ENCODE results near the gene HEPHL1. TPM values are rescaled to one million over a fixed set of nuclear protein-coding genes. Genes with fewer than 3 reads are reported as not detected.

HEPHL1 gene
- total and polyA plus RNA-seq, 2 experiments from 2014 or later = 0.07 to 0.21 TPM

DNA sequence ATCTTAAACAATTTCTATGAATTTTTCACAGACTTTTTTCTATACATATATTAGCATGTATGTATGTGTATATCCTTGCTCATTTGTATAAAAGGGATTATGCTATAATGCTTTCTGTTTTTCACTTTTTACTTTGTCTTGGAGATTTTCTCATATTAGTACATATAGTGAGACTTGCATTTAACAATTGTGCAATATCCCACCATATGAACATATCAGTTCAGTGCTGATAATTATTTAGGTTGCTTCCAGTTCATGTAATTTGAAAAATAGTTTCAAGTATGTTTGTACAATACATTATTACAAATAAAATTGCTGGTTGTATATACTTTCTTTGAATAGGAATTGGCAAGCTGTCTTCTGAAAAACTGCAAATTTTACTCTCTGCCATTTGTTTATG, 37.9 kb downstream of the HEPHL1 start:
- TF ChIP-seq JUNB (IDR thresholded peaks at IDR 0.05; ENCODE audit: unreplicated experiment) = no peak
- no peak for TF ChIP-seq NANOG (IDR thresholded peaks at IDR 0.05; ENCODE audit: borderline replicate concordance)
- no peak for TF ChIP-seq CREB1 (CRISPR knock-in tag; IDR thresholded peaks at IDR 0.05; ENCODE audit: low read depth)
- TF ChIP-seq, protein P1, sequence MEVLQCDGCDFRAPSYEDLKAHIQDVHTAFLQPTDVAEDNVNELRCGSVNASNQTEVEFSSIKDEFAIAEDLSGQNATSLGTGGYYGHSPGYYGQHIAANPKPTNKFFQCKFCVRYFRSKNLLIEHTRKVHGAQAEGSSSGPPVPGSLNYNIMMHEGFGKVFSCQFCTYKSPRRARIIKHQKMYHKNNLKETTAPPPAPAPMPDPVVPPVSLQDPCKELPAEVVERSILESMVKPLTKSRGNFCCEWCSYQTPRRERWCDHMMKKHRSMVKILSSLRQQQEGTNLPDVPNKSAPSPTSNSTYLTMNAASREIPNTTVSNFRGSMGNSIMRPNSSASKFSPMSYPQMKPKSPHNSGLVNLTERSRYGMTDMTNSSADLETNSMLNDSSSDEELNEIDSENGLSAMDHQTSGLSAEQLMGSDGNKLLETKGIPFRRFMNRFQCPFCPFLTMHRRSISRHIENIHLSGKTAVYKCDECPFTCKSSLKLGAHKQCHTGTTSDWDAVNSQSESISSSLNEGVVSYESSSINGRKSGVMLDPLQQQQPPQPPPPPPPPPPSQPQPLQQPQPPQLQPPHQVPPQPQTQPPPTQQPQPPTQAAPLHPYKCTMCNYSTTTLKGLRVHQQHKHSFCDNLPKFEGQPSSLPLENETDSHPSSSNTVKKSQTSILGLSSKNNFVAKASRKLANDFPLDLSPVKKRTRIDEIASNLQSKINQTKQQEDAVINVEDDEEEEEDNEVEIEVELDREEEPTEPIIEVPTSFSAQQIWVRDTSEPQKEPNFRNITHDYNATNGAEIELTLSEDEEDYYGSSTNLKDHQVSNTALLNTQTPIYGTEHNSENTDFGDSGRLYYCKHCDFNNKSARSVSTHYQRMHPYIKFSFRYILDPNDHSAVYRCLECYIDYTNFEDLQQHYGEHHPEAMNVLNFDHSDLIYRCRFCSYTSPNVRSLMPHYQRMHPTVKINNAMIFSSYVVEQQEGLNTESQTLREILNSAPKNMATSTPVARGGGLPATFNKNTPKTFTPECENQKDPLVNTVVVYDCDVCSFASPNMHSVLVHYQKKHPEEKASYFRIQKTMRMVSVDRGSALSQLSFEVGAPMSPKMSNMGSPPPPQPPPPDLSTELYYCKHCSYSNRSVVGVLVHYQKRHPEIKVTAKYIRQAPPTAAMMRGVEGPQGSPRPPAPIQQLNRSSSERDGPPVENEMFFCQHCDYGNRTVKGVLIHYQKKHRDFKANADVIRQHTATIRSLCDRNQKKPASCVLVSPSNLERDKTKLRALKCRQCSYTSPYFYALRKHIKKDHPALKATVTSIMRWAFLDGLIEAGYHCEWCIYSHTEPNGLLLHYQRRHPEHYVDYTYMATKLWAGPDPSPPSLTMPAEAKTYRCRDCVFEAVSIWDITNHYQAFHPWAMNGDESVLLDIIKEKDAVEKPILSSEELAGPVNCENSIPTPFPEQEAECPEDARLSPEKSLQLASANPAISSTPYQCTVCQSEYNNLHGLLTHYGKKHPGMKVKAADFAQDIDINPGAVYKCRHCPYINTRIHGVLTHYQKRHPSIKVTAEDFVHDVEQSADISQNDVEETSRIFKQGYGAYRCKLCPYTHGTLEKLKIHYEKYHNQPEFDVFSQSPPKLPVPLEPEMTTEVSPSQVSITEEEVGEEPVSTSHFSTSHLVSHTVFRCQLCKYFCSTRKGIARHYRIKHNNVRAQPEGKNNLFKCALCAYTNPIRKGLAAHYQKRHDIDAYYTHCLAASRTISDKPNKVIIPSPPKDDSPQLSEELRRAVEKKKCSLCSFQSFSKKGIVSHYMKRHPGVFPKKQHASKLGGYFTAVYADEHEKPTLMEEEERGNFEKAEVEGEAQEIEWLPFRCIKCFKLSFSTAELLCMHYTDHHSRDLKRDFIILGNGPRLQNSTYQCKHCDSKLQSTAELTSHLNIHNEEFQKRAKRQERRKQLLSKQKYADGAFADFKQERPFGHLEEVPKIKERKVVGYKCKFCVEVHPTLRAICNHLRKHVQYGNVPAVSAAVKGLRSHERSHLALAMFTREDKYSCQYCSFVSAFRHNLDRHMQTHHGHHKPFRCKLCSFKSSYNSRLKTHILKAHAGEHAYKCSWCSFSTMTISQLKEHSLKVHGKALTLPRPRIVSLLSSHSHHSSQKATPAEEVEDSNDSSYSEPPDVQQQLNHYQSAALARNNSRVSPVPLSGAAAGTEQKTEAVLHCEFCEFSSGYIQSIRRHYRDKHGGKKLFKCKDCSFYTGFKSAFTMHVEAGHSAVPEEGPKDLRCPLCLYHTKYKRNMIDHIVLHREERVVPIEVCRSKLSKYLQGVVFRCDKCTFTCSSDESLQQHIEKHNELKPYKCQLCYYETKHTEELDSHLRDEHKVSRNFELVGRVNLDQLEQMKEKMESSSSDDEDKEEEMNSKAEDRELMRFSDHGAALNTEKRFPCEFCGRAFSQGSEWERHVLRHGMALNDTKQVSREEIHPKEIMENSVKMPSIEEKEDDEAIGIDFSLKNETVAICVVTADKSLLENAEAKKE (CRISPR knock-in tag; IDR thresholded peaks at IDR 0.05) = no peak
- no peak for TF ChIP-seq ZNF114 (CRISPR knock-in tag; IDR thresholded peaks at IDR 0.05)
- TF ChIP-seq, protein P2, sequence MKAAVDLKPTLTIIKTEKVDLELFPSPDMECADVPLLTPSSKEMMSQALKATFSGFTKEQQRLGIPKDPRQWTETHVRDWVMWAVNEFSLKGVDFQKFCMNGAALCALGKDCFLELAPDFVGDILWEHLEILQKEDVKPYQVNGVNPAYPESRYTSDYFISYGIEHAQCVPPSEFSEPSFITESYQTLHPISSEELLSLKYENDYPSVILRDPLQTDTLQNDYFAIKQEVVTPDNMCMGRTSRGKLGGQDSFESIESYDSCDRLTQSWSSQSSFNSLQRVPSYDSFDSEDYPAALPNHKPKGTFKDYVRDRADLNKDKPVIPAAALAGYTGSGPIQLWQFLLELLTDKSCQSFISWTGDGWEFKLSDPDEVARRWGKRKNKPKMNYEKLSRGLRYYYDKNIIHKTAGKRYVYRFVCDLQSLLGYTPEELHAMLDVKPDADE (IDR thresholded peaks at IDR 0.05) = no peak
- TF ChIP-seq ZNF331 (CRISPR knock-in tag; IDR thresholded peaks at IDR 0.05; ENCODE audit: low read depth) = no peak
- TF ChIP-seq POLR2AphosphoS5 (IDR thresholded peaks at IDR 0.05; ENCODE audit: low read depth) = no peak
- TF ChIP-seq REST (IDR thresholded peaks at IDR 0.05; ENCODE audit: unreplicated experiment) = no peak
- no peak for TF ChIP-seq EZH2phosphoT487 (IDR thresholded peaks at IDR 0.05; ENCODE audit: unreplicated experiment)
- TF ChIP-seq EZH2 (IDR thresholded peaks at IDR 0.05; ENCODE audit: low read depth, unreplicated experiment) = no peak
- TF ChIP-seq, protein P3, sequence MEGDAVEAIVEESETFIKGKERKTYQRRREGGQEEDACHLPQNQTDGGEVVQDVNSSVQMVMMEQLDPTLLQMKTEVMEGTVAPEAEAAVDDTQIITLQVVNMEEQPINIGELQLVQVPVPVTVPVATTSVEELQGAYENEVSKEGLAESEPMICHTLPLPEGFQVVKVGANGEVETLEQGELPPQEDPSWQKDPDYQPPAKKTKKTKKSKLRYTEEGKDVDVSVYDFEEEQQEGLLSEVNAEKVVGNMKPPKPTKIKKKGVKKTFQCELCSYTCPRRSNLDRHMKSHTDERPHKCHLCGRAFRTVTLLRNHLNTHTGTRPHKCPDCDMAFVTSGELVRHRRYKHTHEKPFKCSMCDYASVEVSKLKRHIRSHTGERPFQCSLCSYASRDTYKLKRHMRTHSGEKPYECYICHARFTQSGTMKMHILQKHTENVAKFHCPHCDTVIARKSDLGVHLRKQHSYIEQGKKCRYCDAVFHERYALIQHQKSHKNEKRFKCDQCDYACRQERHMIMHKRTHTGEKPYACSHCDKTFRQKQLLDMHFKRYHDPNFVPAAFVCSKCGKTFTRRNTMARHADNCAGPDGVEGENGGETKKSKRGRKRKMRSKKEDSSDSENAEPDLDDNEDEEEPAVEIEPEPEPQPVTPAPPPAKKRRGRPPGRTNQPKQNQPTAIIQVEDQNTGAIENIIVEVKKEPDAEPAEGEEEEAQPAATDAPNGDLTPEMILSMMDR (conservative IDR thresholded peaks at IDR 0.05; ENCODE audit: low read depth in 2 of 2) = no peak
- TF ChIP-seq STAT1 (IDR thresholded peaks at IDR 0.05; ENCODE audit: unreplicated experiment) = no peak
- H3K9me2 ChIP-seq (ENCODE audit: insufficient read depth) = no peaks in the 10 kb centered on the region
- H3K4me1 ChIP-seq (ENCODE audit: insufficient read depth) = no peaks in the 10 kb centered on the region
- H3K4me2 ChIP-seq = no peak overlapping the region
- no peak overlapping the region for H3K27ac ChIP-seq (ENCODE audit: low read depth)
- no peaks in the 10 kb centered on the region for H3K36me3 Mint-ChIP-seq (ENCODE audit: low read depth)
- ATAC-seq (no peak), DNase-seq (ENCODE audit: low spot score) (no peak)
- no peak overlapping the region for H3K4me3 ChIP-seq
- H3F3A ChIP-seq (replicated peaks; ENCODE audit: low read depth) = no peaks in the 10 kb centered on the region
- no peaks in the 10 kb centered on the region for H4K20me1 ChIP-seq (replicated peaks; ENCODE audit: insufficient read depth)
- H3K4me1 Mint-ChIP-seq = no peaks in the 10 kb centered on the region
- no peak overlapping the region for H3K4me3 Mint-ChIP-seq
- no peak overlapping the region for H3K27ac Mint-ChIP-seq
- no peaks in the 10 kb centered on the region for H3K27me3 ChIP-seq (ENCODE audit: insufficient read depth)
- no peaks in the 10 kb centered on the region for H3K9me3 Mint-ChIP-seq
- H3K27me3 Mint-ChIP-seq (ENCODE audit: insufficient read depth, low read depth, poor library complexity) = no peaks in the 10 kb centered on the region
- no peaks in the 10 kb centered on the region for H3K79me2 ChIP-seq (replicated peaks; ENCODE audit: insufficient read depth)
- no peak overlapping the region for H2AFZ ChIP-seq
- H3K36me3 ChIP-seq (ENCODE audit: insufficient read depth) = no peaks in the 10 kb centered on the region
